Right atrium auricular region (tissue), 2 donors: ENCODE measurements around the gene ASGR1. TPM values are rescaled to one million over a fixed set of nuclear protein-coding genes. Genes with fewer than 3 reads are reported as not detected.
A peak's percentile ranks its signal among the peaks of the same experiment; 100 is the strongest.

ENCODE experiments used
- DNase-seq: peaks from one replicate; pipeline ENCODE4 v3.0.0-alpha.2; 2019; ENCODE audit warnings: low spot score
- H3K27ac ChIP-seq, 2 donors: fragments of 200-600 bp; sonication (generic); 1 replicate in 1 of 2; 2 replicates in 1 of 2; pipeline ENCODE4 v1.5.1; 2016 to 2019
- H3K27me3 ChIP-seq, 2 donors: fragments of 200-600 bp; sonication (generic); one replicate each; pipeline versions ENCODE4 v1.5.1 to v1.6.0; 2017 to 2019
- H3K36me3 ChIP-seq: fragments of 200-600 bp; sonication (generic); one replicate; pipeline ENCODE4 v1.5.1; 2016
- H3K4me1 ChIP-seq, 2 donors: fragments of 200-600 bp; sonication (generic); one replicate each; pipeline versions ENCODE4 v1.5.1 to v1.6.0; 2017 to 2019
- H3K4me3 ChIP-seq, 2 donors: fragments of 200-600 bp; sonication (generic); 1 replicate in 1 of 2; 2 replicates in 1 of 2; pipeline ENCODE4 v1.5.1; 2017 to 2019; ENCODE audit warnings: mild to moderate bottlenecking in 1 of 2, moderate library complexity in 1 of 2
- H3K9me3 ChIP-seq, 2 donors: fragments of 200-600 bp; sonication (generic); one replicate each; pipeline ENCODE4 v1.5.1; 2019
- CTCF ChIP-seq, 2 donors: fragments of 200-600 bp; sonication (generic); IDR thresholded peaks; one replicate each; pipeline ENCODE4 v1.5.1; 2019; ENCODE audit warnings: antibody characterized with exemption in 2 of 2
- total RNA-seq, 2 donors: library from RNA; depleted of rRNA; stranded (reverse); fragments of >200 nt; gene quantifications; one replicate each; pipeline ENCODE4 v1.1.0, GENCODE V29; 2016

ASGR1 gene
- total RNA-seq, 2 donors from 2014 or later = 1.6 TPM; not detected in 1

DNA sequence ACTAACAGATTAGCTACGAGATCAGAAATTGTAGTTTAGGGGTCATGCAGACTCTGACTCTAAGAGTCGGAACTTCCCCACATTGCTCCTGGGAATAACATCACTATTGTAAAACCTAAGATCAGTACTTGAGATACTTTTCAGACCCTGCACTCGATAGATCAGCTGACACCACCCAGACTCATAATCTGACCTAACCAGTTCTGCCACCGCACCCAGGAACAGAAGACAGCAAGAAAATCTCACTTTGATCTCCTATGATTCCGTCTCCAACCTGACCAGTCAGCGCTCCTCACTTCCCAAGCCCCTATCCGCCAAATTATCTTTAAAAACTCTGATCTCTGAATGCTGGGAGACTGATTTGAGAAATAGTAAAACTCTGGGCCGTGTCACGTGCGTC is 37.3 kb downstream of the ASGR1 start:
- Histone ChIP-seq H3K27ac (no peak overlapping the region), H3K4me3 (no peak overlapping the region), H3K9me3 (no peaks in the 10 kb centered on the region), H3K4me1 (no peaks in the 10 kb centered on the region), H3K36me3 (no peaks in the 10 kb centered on the region), H3K27me3 (no peaks in the 10 kb centered on the region)
- no peak for DNase-seq
- no peak for TF ChIP-seq CTCF (IDR thresholded peaks at IDR 0.05)

GRCh38 chr17:7139400-7139799 is 39.8 kb downstream of the ASGR1 start:
- H3K4me3 ChIP-seq = no peak overlapping the region
- no peak for DNase-seq
- no peaks in the 10 kb centered on the region for H3K36me3 ChIP-seq
- no peaks in the 10 kb centered on the region for H3K4me1 ChIP-seq
- no peaks in the 10 kb centered on the region for H3K27me3 ChIP-seq
- no peak for TF ChIP-seq CTCF (IDR thresholded peaks at IDR 0.05)
- H3K9me3 ChIP-seq = no peaks in the 10 kb centered on the region
- H3K27ac ChIP-seq = no peak overlapping the region

DNA sequence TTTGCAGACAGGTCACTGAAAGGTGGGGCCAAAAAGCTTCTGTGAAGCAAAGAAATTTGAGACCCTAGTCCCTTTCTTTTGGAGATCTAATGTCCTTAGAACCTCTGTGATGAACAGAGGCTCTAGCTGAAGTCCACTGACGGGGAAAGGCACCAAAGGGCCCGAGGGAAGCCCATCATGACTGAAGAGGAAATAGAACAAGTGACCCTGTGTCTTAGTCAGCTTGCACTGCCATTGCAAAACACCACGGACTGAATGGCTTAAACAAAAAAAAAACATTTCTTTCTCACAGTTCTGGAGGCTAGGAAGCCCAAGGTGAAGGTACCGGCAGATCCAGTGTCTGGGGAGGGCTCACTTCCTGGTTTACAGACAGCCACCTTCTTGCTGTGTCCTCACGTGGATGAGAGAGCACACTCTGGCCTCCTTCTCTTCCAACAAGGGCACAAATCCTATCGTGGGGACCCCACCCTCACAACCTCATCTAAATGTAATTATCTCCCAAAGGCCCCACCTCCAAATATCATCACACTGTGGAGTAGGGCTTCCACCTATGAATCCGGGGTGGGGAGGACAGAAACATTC is 40.3 kb downstream of the ASGR1 start:
- no peak overlapping the region for H3K27ac ChIP-seq
- TF ChIP-seq CTCF (IDR thresholded peaks at IDR 0.05) = no peak
- no peak for DNase-seq
- H3K4me3 ChIP-seq = no peak overlapping the region
- no peaks in the 10 kb centered on the region for H3K27me3 ChIP-seq
- H3K4me1 ChIP-seq = no peaks in the 10 kb centered on the region
- H3K36me3 ChIP-seq = no peaks in the 10 kb centered on the region
- H3K9me3 ChIP-seq = no peaks in the 10 kb centered on the region

DNA sequence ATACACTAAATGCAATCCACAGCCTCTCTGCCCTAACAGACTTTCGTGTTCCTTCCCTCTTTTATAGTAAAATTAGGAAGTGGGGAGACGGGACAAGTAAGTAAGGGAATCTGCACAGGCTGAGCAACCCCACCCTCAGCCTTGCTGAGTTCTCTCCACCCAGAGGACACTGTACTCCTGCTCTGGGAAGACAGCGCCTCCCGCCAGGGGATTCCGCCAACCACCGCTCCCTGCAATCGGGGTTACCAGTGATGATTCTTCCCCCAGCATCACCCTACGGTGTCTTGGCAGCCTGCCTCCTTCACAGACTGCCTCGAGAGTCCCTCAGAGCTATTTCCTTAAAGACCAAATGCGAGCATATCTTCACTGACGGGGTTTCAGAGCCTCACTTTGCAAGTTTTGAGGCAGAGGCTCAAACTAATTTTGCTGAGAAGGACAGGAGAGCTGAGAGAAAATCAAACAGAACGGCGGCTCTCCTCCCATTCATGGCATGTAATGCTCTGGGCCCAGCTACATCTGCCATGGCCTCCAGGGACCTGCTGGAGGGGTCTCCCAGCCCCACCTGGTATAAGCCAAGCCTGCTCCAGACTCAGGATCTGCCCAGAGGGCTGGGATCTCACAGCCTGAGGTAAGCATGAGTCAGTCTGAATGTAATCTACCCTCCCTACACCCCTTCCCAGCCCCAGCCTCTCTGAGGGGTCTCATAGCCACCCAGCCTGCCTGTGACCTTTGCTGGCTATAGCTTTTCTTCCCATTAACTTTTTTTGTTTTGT is 41.8 kb downstream of the ASGR1 start:
- H3K27ac ChIP-seq = no peak overlapping the region
- no peaks in the 10 kb centered on the region for H3K36me3 ChIP-seq
- no peaks in the 10 kb centered on the region for H3K9me3 ChIP-seq
- no peak overlapping the region for H3K4me3 ChIP-seq
- no peak for TF ChIP-seq CTCF (IDR thresholded peaks at IDR 0.05)
- peaks cover 0 to 7% of the 10 kb centered on the region in 2 donors for H3K4me1 ChIP-seq
- DNase-seq = no peak
- no peaks in the 10 kb centered on the region for H3K27me3 ChIP-seq

GRCh38 chr17:7136266-7136877 is 42.8 kb downstream of the ASGR1 start:
- Histone ChIP-seq H3K9me3 (no peaks in the 10 kb centered on the region), H3K36me3 (no peaks in the 10 kb centered on the region), H3K4me1 (peaks cover 0 to 7% of the 10 kb centered on the region in 2 donors), H3K4me3 (no peak overlapping the region), H3K27me3 (no peaks in the 10 kb centered on the region), H3K27ac (no peak overlapping the region)
- peak; percentile 80 to 93 for TF ChIP-seq CTCF (IDR thresholded peaks at IDR 0.05)
- peak; percentile 82 for DNase-seq
